Fibroblast of skin of right biceps (primary cell): ENCODE data around the gene SLC30A10.
"Not testable (repeated sequence)": the region's sequence is repeated elsewhere in the genome, so short reads cannot be mapped to it uniquely, and the experiment has no call there.

Experiments used
- DNase-seq: peaks from one replicate; pipeline ENCODE4 v3.0.0-alpha.2; 2013

Gene SLC30A10

DNA sequence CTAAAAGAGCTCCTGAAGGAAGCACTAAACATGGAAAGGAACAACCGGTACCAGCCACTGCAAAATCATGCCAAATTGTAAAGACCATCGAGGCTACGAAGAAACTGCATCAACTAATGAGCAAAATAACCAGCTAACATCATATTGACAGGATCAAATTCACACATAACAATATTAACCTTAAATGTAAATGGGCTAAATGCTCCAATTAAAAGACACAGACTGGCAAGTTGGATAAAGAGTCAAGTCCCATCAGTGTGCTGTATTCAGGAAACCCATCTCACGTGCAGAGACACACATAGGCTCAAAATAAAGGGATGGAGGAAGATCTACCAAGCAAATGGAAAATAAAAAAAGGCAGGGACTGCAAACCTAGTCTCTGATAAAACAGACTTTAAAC lies 39.7 kb downstream of the SLC30A10 start:
- DNase-seq: not testable (repeated sequence)

DNA sequence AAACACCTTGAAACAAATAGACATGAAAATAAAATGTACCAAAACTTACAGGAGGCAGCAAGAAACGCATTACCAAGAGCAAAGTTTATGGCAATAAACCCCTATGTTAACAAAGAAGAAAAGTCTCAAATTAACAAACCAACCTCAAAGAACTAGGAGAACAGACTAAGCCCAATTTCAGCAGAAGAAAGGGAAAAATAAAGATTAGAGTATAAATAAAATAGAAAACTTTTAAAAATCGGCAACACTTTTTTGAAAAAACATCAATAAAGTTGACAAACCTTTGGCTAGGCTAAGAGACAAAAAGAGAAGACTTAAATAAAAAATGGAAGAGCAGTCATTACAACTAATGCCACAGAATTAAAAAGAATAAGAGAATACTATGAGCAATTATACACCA lies 42.7 kb downstream of the SLC30A10 start:
- no peak for DNase-seq

DNA sequence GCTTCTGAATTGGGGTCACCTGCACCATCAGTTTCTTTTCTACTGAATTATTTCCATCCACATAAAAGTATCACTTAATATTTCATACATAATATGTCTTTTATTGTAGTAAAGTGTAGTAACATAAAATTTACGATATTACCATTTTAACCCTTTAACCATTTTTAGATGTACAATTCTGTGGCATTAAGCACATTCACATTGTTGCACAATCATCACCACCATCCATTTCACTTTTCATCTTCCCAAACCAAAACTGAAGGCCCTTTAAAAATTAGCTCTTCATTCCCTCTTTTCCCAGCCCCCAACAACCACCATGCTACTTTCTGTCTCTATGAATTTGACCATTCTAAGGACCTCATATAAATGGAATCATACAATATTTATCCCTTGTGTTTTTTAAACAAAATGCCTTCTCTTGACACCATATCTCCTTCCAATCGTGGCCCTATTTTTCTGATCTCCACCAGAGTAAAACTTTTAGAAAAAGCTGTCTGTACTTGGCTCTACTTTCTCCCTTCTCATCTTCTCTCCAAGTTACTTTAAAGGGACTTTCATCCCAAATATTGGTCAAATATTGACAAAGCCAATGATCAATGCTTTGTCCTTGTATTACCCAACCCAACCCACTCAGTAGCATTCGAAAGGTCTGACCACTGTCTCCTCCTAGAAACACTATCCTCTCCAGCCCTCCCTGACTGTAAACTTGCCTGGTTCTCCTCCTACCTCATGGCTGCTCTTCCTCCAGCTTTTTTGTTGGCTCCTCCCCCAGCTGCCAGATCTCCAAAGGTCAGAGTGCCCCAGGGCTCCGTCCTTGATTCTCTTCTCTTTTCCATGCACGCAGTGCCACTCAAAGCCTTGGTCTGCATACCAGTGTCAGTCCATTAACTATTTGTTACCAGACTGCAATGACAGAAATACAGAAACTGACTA lies 44.7 kb downstream of the SLC30A10 start:
- no peak for DNase-seq

DNA sequence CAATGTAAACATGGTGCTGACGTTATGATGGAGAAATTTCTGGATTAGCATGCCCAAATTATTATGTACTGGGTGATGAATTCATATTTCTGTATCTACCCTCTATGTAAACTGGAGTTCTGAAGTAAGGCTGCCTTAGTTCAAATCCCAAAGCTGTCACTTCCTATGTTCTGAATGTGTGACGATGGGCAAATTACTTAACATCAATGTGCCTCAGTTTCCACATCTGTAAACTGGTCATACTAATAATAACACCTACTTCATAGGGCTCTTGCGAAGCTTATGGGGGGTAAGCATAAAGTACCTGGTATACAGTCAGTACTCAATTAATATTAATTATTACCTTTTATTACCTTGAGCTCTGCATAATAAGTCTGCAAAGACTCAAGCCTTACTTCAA lies 45.6 kb downstream of the SLC30A10 start:
- DNase-seq: no peak

DNA sequence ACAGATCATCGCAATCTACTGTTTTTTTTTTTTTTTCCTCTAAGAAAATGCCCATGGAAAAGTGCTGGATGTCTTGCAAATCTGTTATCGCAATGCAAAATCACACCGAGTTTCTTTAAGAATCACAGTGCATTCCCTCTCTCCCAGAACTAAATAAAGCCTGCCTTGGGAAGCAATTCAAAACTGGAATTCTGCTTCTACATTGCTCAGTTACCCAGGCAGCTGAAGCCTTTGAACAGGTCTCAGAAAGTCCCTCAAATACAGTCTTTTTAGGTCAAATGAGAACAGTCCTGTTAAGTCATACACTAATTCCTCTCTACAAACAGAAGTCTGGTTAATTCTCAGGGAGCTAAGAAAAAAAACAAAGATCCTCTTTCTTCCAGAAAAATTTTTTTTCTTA lies 46.3 kb downstream of the SLC30A10 start:
- no peak for DNase-seq

DNA sequence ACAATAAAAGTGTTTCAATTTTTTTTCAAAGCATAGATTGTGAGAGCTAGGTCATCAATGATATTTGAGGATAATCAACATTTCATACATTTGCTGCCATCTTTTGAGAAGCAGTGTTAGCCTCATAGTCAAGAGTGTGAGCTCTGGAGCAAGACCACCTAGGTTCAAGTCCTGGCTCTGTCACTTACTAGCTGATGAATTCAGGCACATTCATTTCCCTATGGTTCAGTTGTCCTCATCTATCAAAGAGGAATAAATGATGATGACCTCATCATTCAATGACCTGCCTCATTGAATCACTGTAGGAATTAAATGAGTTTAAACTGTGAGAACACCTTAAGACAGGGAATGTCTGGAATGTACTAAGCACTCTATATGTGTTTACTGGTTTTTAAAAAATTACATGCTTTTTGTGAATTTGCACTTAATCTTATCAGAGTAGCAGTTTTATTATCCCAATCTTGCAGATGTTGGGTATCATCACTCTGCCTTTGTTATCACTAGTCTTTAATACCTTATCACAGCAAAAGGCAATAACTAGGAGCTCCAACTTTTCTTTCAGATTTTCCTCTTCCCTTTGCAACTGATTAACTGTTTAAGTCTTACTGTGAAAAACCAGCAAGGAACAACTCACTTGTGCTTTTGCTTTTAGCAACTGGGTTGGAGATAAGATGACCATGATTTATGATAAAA lies 47.4 kb downstream of the SLC30A10 start:
- no peak for DNase-seq

DNA sequence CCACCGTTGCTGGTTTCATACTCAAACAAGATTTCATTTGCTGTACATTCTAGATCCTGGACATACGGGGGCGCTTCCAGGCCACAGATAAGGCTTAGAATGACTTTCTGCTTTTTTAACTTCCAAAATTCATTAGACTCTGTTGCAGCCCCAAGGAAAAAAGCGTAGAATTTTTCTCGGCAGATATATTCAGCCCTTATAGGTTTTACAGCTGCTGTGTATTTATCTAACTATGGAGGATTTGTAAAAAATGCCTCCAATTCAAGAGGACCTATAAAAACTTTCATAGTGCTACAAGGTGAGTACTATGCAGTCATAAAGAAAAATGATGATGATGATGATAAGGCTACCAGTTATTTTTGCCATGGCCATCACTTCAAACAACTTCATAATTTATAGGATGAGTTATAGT lies 51.6 kb downstream of the SLC30A10 start:
- no peak for DNase-seq

DNA sequence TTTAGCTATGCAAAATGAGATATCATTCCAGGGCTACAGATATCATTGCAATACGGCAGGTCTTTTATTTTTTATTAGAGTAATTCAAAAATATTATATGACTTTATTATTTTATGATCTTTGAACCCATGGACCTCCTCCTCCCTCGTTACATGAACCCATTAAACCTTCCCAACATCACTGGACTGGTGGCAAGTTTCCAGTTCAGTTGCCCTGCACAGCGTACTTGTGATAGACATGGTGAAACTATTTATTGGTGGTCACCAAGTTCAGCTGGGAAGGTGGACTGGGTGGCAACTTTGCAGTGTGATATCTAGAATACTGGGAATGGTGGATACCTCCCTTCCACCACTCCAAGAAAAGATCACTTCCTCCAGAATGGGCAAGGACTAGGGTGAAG lies 52.5 kb downstream of the SLC30A10 start:
- no peak for DNase-seq

DNA sequence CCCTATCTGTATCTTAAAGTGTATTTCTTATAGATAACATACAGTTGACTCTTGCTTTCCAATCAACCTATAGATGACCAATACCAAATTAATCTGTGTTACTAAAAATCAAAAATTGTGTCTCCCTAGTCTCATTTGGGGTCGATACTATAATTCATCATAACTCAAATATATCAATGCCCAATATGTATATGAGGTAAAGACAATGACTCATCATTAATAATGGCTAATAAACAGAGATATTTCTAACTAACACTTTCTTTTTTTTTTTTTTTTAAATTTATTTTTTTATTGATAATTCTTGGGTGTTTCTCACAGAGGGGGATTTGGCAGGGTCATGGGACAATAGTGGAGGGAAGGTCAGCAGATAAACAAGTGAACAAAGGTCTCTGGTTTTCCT lies 55.8 kb downstream of the SLC30A10 start:
- DNase-seq: not testable (repeated sequence)

DNA sequence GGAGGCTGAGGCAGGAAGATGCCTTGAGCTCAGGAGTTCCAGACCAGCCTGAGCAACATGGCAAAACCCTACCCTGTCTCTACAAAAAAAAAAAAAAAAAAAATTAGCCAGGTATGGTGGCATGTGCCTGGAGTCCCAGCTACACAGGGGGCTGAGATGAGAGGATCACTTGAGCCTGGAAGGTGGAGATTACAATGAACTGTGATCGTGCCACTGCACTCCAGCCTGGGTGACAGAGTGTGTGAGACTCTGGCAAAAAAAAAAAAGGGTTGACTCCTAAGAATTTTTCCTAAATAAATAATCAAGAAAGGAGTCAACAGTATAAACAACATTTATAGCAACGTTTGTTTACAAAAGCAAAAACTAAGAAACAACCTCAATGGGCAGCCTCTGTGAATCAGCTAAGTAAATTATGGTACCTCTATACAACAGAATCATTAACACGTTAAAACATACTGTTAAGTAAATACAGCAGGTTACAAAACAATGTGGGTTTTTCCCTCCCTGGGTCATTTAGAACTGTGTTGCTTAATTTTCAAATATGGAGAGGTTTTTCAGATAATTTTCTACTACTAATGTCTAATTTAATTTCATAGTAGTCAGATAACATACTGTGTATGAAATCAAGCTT lies 56.8 kb downstream of the SLC30A10 start:
- no peak for DNase-seq

DNA sequence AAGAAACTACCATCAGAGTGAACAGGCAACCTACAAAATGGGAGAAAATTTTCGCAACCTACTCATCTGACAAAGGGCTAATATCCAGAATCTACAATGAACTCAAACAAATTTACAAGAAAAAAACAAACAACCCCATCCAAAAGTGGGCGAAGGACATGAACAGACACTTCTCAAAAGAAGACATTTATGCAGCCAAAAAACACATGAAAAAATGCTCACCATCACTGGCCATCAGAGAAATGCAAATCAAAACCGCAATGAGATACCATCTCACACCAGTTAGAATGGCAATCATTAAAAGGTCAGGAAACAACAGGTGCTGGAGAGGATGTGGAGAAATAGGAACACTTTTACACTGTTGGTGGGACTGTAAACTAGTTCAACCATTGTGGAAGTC lies 59.7 kb downstream of the SLC30A10 start:
- not testable (repeated sequence) for DNase-seq
